Hepatocyte (in vitro differentiated cells): ENCODE results near the gene FAM131C. TPM values are rescaled to one million over a fixed set of nuclear protein-coding genes. Genes with fewer than 3 reads are reported as not detected.

Experiments
- DNase-seq: peaks from one replicate; pipeline ENCODE4 v3.0.0-alpha.2; 2016; ENCODE audit warnings: low spot score
- H2AFZ ChIP-seq: fragments of 200-600 bp; sonication (generic); 2 replicates; pipeline ENCODE4 v1.6.0; 2016; ENCODE audit warnings: antibody characterized with exemption, mild to moderate bottlenecking
- H3K27ac ChIP-seq: fragments of 200-600 bp; sonication (generic); 2 replicates; pipeline ENCODE4 v1.5.1; 2016; ENCODE audit warnings: mild to moderate bottlenecking
- H3K27me3 ChIP-seq: fragments of 200-600 bp; sonication (generic); 2 replicates; pipeline ENCODE4 v1.6.1; 2016
- H3K36me3 ChIP-seq: fragments of 200-600 bp; sonication (generic); replicated peaks from 2 replicates; pipeline ENCODE4 v1.5.1; 2016; ENCODE audit warnings: low read depth; ENCODE audit not compliant: insufficient read depth
- H3K4me1 ChIP-seq: fragments of 200-600 bp; sonication (generic); 2 replicates; pipeline ENCODE4 v1.5.1; 2016; ENCODE audit warnings: mild to moderate bottlenecking, moderate library complexity; ENCODE audit not compliant: insufficient read depth
- H3K4me2 ChIP-seq: fragments of 200-600 bp; sonication (generic); 2 replicates; pipeline ENCODE4 v1.6.0; 2016
- H3K4me3 ChIP-seq: fragments of 200-600 bp; sonication (generic); 2 replicates; pipeline ENCODE4 v1.5.1; 2016; ENCODE audit warnings: mild to moderate bottlenecking
- H3K79me2 ChIP-seq: fragments of 200-600 bp; sonication (generic); 2 replicates; pipeline ENCODE4 v1.6.0; 2017; ENCODE audit warnings: mild to moderate bottlenecking
- H3K9me2 ChIP-seq: fragments of 200-600 bp; sonication (generic); replicated peaks from 2 replicates; pipeline ENCODE4 v1.6.0; 2017; ENCODE audit warnings: mild to moderate bottlenecking; ENCODE audit not compliant: insufficient read depth
- H3K9me3 ChIP-seq: fragments of 200-600 bp; sonication (generic); 2 replicates; pipeline ENCODE4 v1.5.1; 2016; ENCODE audit warnings: low read depth, mild to moderate bottlenecking
- H4K20me1 ChIP-seq: fragments of 200-600 bp; sonication (generic); 2 replicates; pipeline ENCODE4 v1.6.0; 2016; ENCODE audit warnings: mild to moderate bottlenecking; ENCODE audit not compliant: insufficient read depth, poor library complexity, severe bottlenecking
- CTCF ChIP-seq: fragments of 200-600 bp; sonication (generic); IDR thresholded peaks from 2 replicates; pipeline ENCODE4 v1.5.1; 2016; ENCODE audit warnings: antibody characterized with exemption, mild to moderate bottlenecking; ENCODE audit not compliant: poor library complexity
- EZH2 ChIP-seq: fragments of 200-600 bp; sonication (generic); IDR thresholded peaks from 2 replicates; pipeline ENCODE4 v1.6.1; 2016; ENCODE audit warnings: antibody characterized with exemption, mild to moderate bottlenecking, borderline replicate concordance
- EZH2phosphoT487 ChIP-seq: fragments of 200-600 bp; sonication (generic); IDR thresholded peaks from one replicate; pipeline ENCODE4 v1.6.1; 2018; ENCODE audit warnings: antibody characterized with exemption, mild to moderate bottlenecking, low read depth, moderate library complexity; ENCODE audit not compliant: unreplicated experiment, severe bottlenecking
- WGBS: methylation state at CpG from one replicate; pipeline ENCODE4 v1.1.6; 2016; ENCODE audit warnings: low lambda C conversion rate; ENCODE audit errors: missing lambda C conversion rate; 5-methylcytosine and 5-hydroxymethylcytosine counted together
- polyA plus RNA-seq: library from polyadenylated mRNA; unstranded; fragments of >200 nt; fragmentation: Nextera tagmentation; extraction: Ambion mirVana; gene quantifications from 2 replicates; pipeline ENCODE4 v1.2.1, GENCODE V29; 2016
- total RNA-seq: library from RNA; depleted of rRNA; stranded (reverse); fragments of >200 nt; gene quantifications from 2 replicates; pipeline ENCODE4 v1.2.3, GENCODE V29; 2014

Gene FAM131C
- total and polyA plus RNA-seq, 2 experiments from 2014 or later = 3.5 to 7.5 TPM

- H2AFZ ChIP-seq = no peak overlapping the region
- 63% methylated on average over 9 of the region's 9 CpGs for WGBS
- no peaks in the 10 kb centered on the region for H3K9me3 ChIP-seq
- TF ChIP-seq EZH2 (no peak), CTCF (no peak), EZH2phosphoT487 (no peak)
- H3K36me3 ChIP-seq = no peaks in the 10 kb centered on the region
- no peaks in the 10 kb centered on the region for H3K79me2 ChIP-seq
- no peak overlapping the region for H3K4me3 ChIP-seq
- no peaks in the 10 kb centered on the region for H3K27me3 ChIP-seq
- H3K4me2 ChIP-seq = no peak overlapping the region
- H4K20me1 ChIP-seq = no peaks in the 10 kb centered on the region
- H3K27ac ChIP-seq = no peak overlapping the region
- no peak for DNase-seq
- H3K9me2 ChIP-seq = no peaks in the 10 kb centered on the region
- no peaks in the 10 kb centered on the region for H3K4me1 ChIP-seq
These were observed 20.2 kb upstream of the FAM131C start for GRCh38 chr1:16093611-16094010.

GRCh38 chr1:16092923-16093511 lies 19.6 kb upstream of the FAM131C start:
- Histone ChIP-seq H3K27ac (no peak overlapping the region), H3K4me2 (no peak overlapping the region), H2AFZ (no peak overlapping the region), H3K27me3 (no peaks in the 10 kb centered on the region), H3K9me3 (no peaks in the 10 kb centered on the region), H3K79me2 (no peaks in the 10 kb centered on the region), H3K4me1 (no peaks in the 10 kb centered on the region), H3K9me2 (no peaks in the 10 kb centered on the region), H3K36me3 (no peaks in the 10 kb centered on the region), H4K20me1 (no peaks in the 10 kb centered on the region), H3K4me3 (no peak overlapping the region)
- DNase-seq = no peak
- WGBS = 92% methylated on average over 9 of the region's 9 CpGs
- TF ChIP-seq EZH2 = no peak
- no peak for TF ChIP-seq EZH2phosphoT487
- no peak for TF ChIP-seq CTCF

- Histone ChIP-seq H3K27ac (no peak overlapping the region), H3K27me3 (no peaks in the 10 kb centered on the region), H3K4me3 (no peak overlapping the region), H3K9me2 (no peaks in the 10 kb centered on the region), H3K9me3 (no peaks in the 10 kb centered on the region), H4K20me1 (no peaks in the 10 kb centered on the region), H3K36me3 (no peaks in the 10 kb centered on the region), H3K4me1 (no peaks in the 10 kb centered on the region), H3K79me2 (no peaks in the 10 kb centered on the region), H2AFZ (no peak overlapping the region), H3K4me2 (no peak overlapping the region)
- DNase-seq = no peak
- TF ChIP-seq EZH2phosphoT487 = no peak
- no peak for TF ChIP-seq EZH2
- no peak for TF ChIP-seq CTCF
- WGBS = 86% methylated on average over 18 of the region's 18 CpGs
These were observed 18.9 kb upstream of the FAM131C start for GRCh38 chr1:16092097-16092922.
